GM06990 (cell line): Measurements from ENCODE around the gene CMC1.

ENCODE experiments used
- DNase-seq: peaks from one replicate; pipeline ENCODE4 v3.0.0-alpha.2; 2011; ENCODE audit not compliant: insufficient read length; ENCODE audit errors: extremely low read depth
- H3K27me3 ChIP-seq: replicated peaks from 2 replicates; pipeline ENCODE4 v1.6.0; 2011; ENCODE audit warnings: low read length; ENCODE audit not compliant: control insufficient read depth, insufficient read depth
- H3K36me3 ChIP-seq: 2 replicates; pipeline ENCODE4 v1.5.1; 2011; ENCODE audit warnings: low read length; ENCODE audit not compliant: control insufficient read depth, insufficient read depth
- H3K4me3 ChIP-seq: replicated peaks from 2 replicates; pipeline ENCODE4 v1.5.1; 2011; ENCODE audit warnings: low read depth, mild to moderate bottlenecking, control low read depth, low read length
- CTCF ChIP-seq: IDR thresholded peaks from 2 replicates; pipeline ENCODE4 v1.5.1; 2011; ENCODE audit warnings: low read length, control low read depth, mild to moderate bottlenecking, inconsistent platforms; ENCODE audit not compliant: insufficient read depth, poor library complexity, severe bottlenecking

The CMC1 gene

GRCh38 chr3:28207000-28207733 lies 34.3 kb upstream of the CMC1 start:
- no peaks in the 10 kb centered on the region for H3K27me3 ChIP-seq
- no peak for TF ChIP-seq CTCF
- H3K4me3 ChIP-seq, result no peak overlapping the region

GRCh38 chr3:28210968-28211713 lies 30.3 kb upstream of the CMC1 start:
- Histone ChIP-seq H3K4me3 (no peak overlapping the region), H3K27me3 (no peaks in the 10 kb centered on the region), H3K36me3 (no peaks in the 10 kb centered on the region)
- no peak for DNase-seq
- no peak for TF ChIP-seq CTCF

More at GRCh38 chr3:28207000-28207733, 34.3 kb upstream of the CMC1 start:
- no peak for DNase-seq
- no peaks in the 10 kb centered on the region for H3K36me3 ChIP-seq

- no peak overlapping the region for H3K4me3 ChIP-seq
- H3K27me3 ChIP-seq, result no peaks in the 10 kb centered on the region
- no peak for TF ChIP-seq CTCF
- H3K36me3 ChIP-seq, result no peaks in the 10 kb centered on the region
- no peak for DNase-seq
Observed at GRCh38 chr3:28212681-28213080, 28.7 kb upstream of the CMC1 start.

GRCh38 chr3:28215407-28215806 lies 26.0 kb upstream of the CMC1 start:
- no peaks in the 10 kb centered on the region for H3K27me3 ChIP-seq
- no peak for TF ChIP-seq CTCF
- no peak for DNase-seq
- H3K36me3 ChIP-seq, result no peaks in the 10 kb centered on the region
- no peak overlapping the region for H3K4me3 ChIP-seq

GRCh38 chr3:28218071-28218916 lies 23.1 kb upstream of the CMC1 start:
- Histone ChIP-seq H3K27me3 (no peaks in the 10 kb centered on the region), H3K4me3 (no peak overlapping the region), H3K36me3 (no peaks in the 10 kb centered on the region)
- peak; percentile 66 for DNase-seq
- TF ChIP-seq CTCF, result no peak
